ENCODE results near the gene ATP2C1. TPM values are rescaled to one million over a fixed set of nuclear protein-coding genes. Genes with fewer than 3 reads are reported as not detected.

Gene ATP2C1
- total and polyA plus RNA-seq, 10 donors = 11.9 to 59.7 (median 46.3) TPM

DNA sequence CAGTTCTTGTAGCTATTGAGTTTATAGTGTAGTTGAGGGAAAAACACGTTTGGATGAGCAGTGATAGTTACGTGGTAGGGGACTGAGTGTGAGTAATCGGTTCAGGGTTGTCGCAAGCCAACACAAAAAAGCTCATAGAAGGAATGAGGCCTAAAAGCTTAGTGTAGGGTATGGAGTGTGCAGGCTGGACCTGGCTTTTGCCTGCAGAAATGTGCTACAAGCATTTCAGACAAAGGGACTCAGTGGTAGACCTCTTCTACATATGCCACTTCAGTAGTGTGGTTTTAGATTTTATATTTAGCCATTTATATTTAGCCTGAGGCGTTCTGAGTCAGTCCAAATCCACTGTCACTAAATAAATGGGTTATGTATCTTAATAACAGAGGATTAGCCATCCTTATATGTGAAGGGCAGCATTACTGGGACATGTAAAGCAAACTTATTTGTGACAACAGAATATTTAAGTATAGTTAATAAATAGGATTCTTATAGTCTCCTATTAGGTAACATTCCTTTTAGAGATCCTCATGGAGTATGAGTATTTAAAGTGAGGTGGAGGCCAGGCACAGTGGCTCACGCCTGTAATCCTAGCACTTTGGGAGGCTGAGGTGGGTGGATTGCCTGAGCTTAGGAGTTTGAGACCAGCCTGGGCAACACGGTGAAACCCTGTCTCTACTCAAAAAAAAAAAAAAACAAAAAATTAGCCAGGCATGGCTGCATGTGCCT is 21.8 kb downstream of the ATP2C1 start:
- Histone ChIP-seq H3K27ac (no peak overlapping the region), H3K27me3 (replicated peaks in 1 of 7) (no peaks in the 10 kb centered on the region), H3K4me3 (no peak overlapping the region), H3K9me3 (peaks cover 0 to 27% (median 14%) of the 10 kb centered on the region in 8 donors), H3K4me1 (peaks cover 0 to 30% (median 4%) of the 10 kb centered on the region in 6 donors), H3K36me3 (peaks cover 0 to 12% (median 4%) of the 10 kb centered on the region in 6 donors)
- WGBS, 5 donors = 83 to 90% (median 88%) methylated on average over 7 of the region's 7 CpGs
- intact Hi-C loops (cut with DNase I; ENCODE audit: low total_unique reads) = no loop called here
- TF ChIP-seq POLR2A (IDR thresholded peaks at IDR 0.05) = no peak
- no peak for TF ChIP-seq CTCF (IDR thresholded peaks at IDR 0.05 in 8 of 11, conservative IDR thresholded peaks at IDR 0.05 in 3 of 11)
- TF ChIP-seq POLR2AphosphoS5 (IDR thresholded peaks at IDR 0.05) = no peak
- DNase-seq = no peak

DNA sequence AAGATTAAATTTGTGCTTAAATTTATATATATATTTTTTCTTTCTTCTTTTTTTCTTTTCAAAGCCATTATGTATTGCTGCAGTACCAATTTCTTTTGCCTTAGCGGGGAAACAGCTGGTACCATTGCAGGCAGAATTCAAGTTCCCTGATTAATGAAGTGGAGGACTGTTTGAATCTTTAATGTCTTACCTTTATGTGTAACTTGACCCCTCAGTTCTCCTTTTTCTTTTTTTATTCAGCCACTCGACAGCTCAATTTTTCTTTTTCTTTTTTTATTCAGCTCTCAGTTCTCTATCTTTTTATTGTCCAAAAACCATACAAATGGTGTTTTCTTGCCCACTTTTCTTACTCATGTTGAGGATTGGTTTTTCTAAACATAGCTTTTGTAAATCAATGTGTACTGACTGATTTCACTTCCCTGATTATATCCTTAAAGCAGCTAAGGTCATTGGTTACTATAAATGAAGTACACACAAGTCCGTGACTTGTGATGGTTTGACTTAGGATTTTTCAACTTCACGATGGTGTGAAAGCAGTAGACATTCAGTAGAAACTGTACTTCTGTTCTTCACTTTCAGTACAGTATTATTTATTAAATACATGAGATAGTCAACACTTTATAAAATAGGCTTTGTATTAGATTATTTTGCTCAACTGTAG is 22.8 kb downstream of the ATP2C1 start:
- H3K9me3 ChIP-seq = peaks cover 0 to 28% (median 14%) of the 10 kb centered on the region in 8 donors
- intact Hi-C loops (cut with DNase I; ENCODE audit: low total_unique reads) = no loop called here
- 63 to 80% (median 71%) methylated on average over 4 of the region's 4 CpGs for WGBS, 5 donors
- H3K4me1 ChIP-seq = peaks cover 0 to 34% (median 4%) of the 10 kb centered on the region in 6 donors
- H3K27ac ChIP-seq = no peak overlapping the region
- H3K27me3 ChIP-seq (replicated peaks in 1 of 7) = no peaks in the 10 kb centered on the region
- no peak overlapping the region for H3K4me3 ChIP-seq
- no peak for DNase-seq
- H3K36me3 ChIP-seq = peaks cover 0 to 12% (median 4%) of the 10 kb centered on the region in 6 donors
- TF ChIP-seq POLR2A (IDR thresholded peaks at IDR 0.05) (no peak), POLR2AphosphoS5 (IDR thresholded peaks at IDR 0.05) (no peak), CTCF (IDR thresholded peaks at IDR 0.05 in 8 of 11, conservative IDR thresholded peaks at IDR 0.05 in 3 of 11) (no peak)

- no peak for DNase-seq
Observed at GRCh38 chr3:130918328-130918727, 24.4 kb downstream of the ATP2C1 start.

More at GRCh38 chr3:130918328-130918727, 24.4 kb downstream of the ATP2C1 start:
- H3K36me3 ChIP-seq = peaks cover 0 to 12% (median 4%) of the 10 kb centered on the region in 6 donors
- H3K4me3 ChIP-seq = no peak overlapping the region
- peaks cover 0 to 43% (median 6%) of the 10 kb centered on the region in 6 donors for H3K4me1 ChIP-seq
- no peaks in the 10 kb centered on the region for H3K27me3 ChIP-seq (replicated peaks in 1 of 7)
- H3K9me3 ChIP-seq = peaks cover 0 to 29% (median 19%) of the 10 kb centered on the region in 8 donors
- TF ChIP-seq POLR2A (IDR thresholded peaks at IDR 0.05) (no peak), POLR2AphosphoS5 (IDR thresholded peaks at IDR 0.05) (no peak), CTCF (IDR thresholded peaks at IDR 0.05 in 8 of 11, conservative IDR thresholded peaks at IDR 0.05 in 3 of 11) (no peak)
- WGBS, 5 donors = 93 to 97% (median 95%) methylated on average over 7 of the region's 7 CpGs
- intact Hi-C loops (cut with DNase I; ENCODE audit: low total_unique reads) = no loop called here
- H3K27ac ChIP-seq = no peak overlapping the region
